Keratinocyte (primary cell): ENCODE results near the gene GJA9. TPM values are rescaled to one million over a fixed set of nuclear protein-coding genes. Genes with fewer than 3 reads are reported as not detected.

Source experiments
- DNase-seq: peaks from one replicate; pipeline ENCODE4 v3.0.0-alpha.2; 2011; ENCODE audit warnings: low read depth, missing footprints, low spot score
- FAIRE-seq: peaks from 2 replicates; lab custom pipeline; 2011; peaks lifted over from hg19 to GRCh38; lab: Jason Lieb, UNC
- H2AFZ ChIP-seq: 2 replicates; pipeline ENCODE4 v1.6.0; 2012; ENCODE audit warnings: low read length, control low read depth, inconsistent platforms; ENCODE audit not compliant: control insufficient read depth
- H3K27ac ChIP-seq: 2 replicates; pipeline ENCODE4 v1.5.1; 2011; ENCODE audit warnings: low read length; ENCODE audit not compliant: control insufficient read depth, insufficient read depth
- H3K27me3 ChIP-seq: 3 replicates; pipeline ENCODE4 v1.6.0; 2011; ENCODE audit warnings: low read length; ENCODE audit not compliant: control insufficient read depth, insufficient read depth; ENCODE audit errors: extremely low read depth
- H3K36me3 ChIP-seq, 2 experiments: 2 replicates in 1 of 2; 3 replicates in 1 of 2; pipeline ENCODE4 v1.5.1; 2011; ENCODE audit warnings: low read length in 2 of 2, mild to moderate bottlenecking in 1 of 2; ENCODE audit not compliant: control insufficient read depth in 2 of 2, insufficient read depth in 2 of 2; ENCODE audit errors: extremely low read depth in 1 of 2
- H3K4me1 ChIP-seq: 3 replicates; pipeline ENCODE4 v1.5.1; 2011; ENCODE audit warnings: low read length; ENCODE audit not compliant: control insufficient read depth, insufficient read depth; ENCODE audit errors: extremely low read depth
- H3K4me2 ChIP-seq: 3 replicates; pipeline ENCODE4 v1.6.0; 2011; ENCODE audit warnings: low read depth, low read length; ENCODE audit not compliant: control insufficient read depth, insufficient read depth; ENCODE audit errors: extremely low read depth
- H3K4me3 ChIP-seq, 3 experiments: fragments of 200-600 bp in 1 of 3; sonication (generic) in 1 of 3; 2 replicates in 2 of 3; 3 replicates in 1 of 3; pipeline ENCODE4 v1.5.1; 2011 to 2016; ENCODE audit warnings: low read length in 3 of 3, mild to moderate bottlenecking in 3 of 3, control low read depth in 2 of 3, inconsistent platforms in 1 of 3, low read depth in 1 of 3, mixed read lengths in 1 of 3, mixed run types in 1 of 3, moderate library complexity in 1 of 3; ENCODE audit not compliant: control insufficient read depth in 2 of 3, insufficient read depth in 2 of 3; ENCODE audit errors: extremely low read depth in 1 of 3
- H3K79me2 ChIP-seq: 2 replicates; pipeline ENCODE4 v1.6.0; 2012; ENCODE audit warnings: low read length; ENCODE audit not compliant: control insufficient read depth, insufficient read depth
- H3K9ac ChIP-seq: 3 replicates; pipeline ENCODE4 v1.6.0; 2011; ENCODE audit warnings: low read length; ENCODE audit not compliant: control insufficient read depth, insufficient read depth; ENCODE audit errors: extremely low read depth
- H3K9me1 ChIP-seq: 3 replicates; pipeline ENCODE4 v1.6.0; 2011; ENCODE audit warnings: low read length; ENCODE audit not compliant: control insufficient read depth, insufficient read depth; ENCODE audit errors: extremely low read depth
- H3K9me3 ChIP-seq: 2 replicates; pipeline ENCODE4 v1.5.1; 2012; ENCODE audit warnings: low read depth, low read length; ENCODE audit not compliant: control insufficient read depth
- H4K20me1 ChIP-seq: 3 replicates; pipeline ENCODE4 v1.6.0; 2011; ENCODE audit warnings: low read length; ENCODE audit not compliant: control insufficient read depth, insufficient read depth; ENCODE audit errors: extremely low read depth
- EZH2 ChIP-seq: IDR thresholded peaks from one replicate; pipeline ENCODE4 v1.6.1; 2012; ENCODE audit warnings: inconsistent platforms, mild to moderate bottlenecking, low read length, moderate library complexity
- dilution Hi-C: fragments of 300-500 bp; cut with MboI; formaldehyde crosslinking; loops from one replicate; pipeline ENCODE4 v1.7.0; 2020; ENCODE audit warnings: low sequenced_read_pairs; ENCODE audit not compliant: extremely low pct_ligation_motif_present
- polyA plus RNA-seq, 5 experiments: library from polyadenylated mRNA; depleted of rRNA in 3 of 5; stranded (reverse) in 3 of 5; stranded (forward) in 1 of 5; unstranded in 1 of 5; fragments of >200 nt; gene quantifications; 1 replicate in 1 of 5; 2 replicates in 3 of 5; 3 replicates in 1 of 5; pipeline versions ENCODE4 v1.2.1 to v1.2.3, GENCODE V29; 2011 to 2012; ENCODE audit warnings: missing spikeins in 2 of 5, low read depth in 1 of 5, low replicate concordance in 1 of 5
- TF ChIP-seq, protein P1 (sequence below), 3 experiments: IDR thresholded peaks in 1 of 3; conservative IDR thresholded peaks in 1 of 3; optimal IDR thresholded peaks in 1 of 3; 2 replicates in 2 of 3; 3 replicates in 1 of 3; pipeline versions ENCODE3 to v1.5.1; 2011; ENCODE audit warnings: low read length in 3 of 3, mild to moderate bottlenecking in 3 of 3, moderate library complexity in 2 of 3, control low read depth in 1 of 3, inconsistent platforms in 1 of 3; ENCODE audit not compliant: insufficient read depth in 2 of 3; ENCODE audit errors: extremely low read depth in 1 of 3

Gene GJA9
- polyA plus RNA-seq, 1 donor (not counting 4 experiments of a cell fraction or from before 2014, with no cell fraction given), result 0.38 TPM

DNA sequence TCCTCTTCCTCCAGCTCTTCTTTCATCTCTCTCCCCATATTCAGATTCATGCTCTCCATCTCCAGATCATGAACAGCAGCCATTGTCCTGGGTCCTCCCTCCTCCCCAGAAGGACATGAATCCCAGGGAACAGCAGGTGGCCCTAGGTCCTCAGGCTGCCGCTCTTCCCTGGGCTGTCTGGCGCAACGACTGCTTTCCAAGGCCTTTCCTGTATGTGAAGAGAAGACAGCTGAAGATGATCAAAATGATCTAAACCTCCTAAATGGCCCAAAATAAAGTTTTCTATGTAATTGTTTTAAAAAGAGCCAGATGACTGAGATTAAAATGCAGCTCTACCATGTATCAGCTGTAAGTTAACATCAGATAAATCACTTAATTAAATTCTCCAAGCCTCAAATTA lies 37.7 kb upstream of the GJA9 start:
- no peak for FAIRE-seq
- Histone ChIP-seq H3K27me3 (no peaks in the 10 kb centered on the region), H3K9me1 (no peaks in the 10 kb centered on the region), H3K4me3 (no peak overlapping the region), H3K4me1 (no peaks in the 10 kb centered on the region), H3K9ac (no peak overlapping the region), H3K9me3 (no peaks in the 10 kb centered on the region), H3K36me3 (peaks cover 0 to 3% of the 10 kb centered on the region in 2 experiments), H4K20me1 (no peaks in the 10 kb centered on the region), H2AFZ (no peak overlapping the region), H3K27ac (no peak overlapping the region), H3K4me2 (no peak overlapping the region), H3K79me2 (no peaks in the 10 kb centered on the region)
- dilution Hi-C loops, result no loop called here
- no peak for DNase-seq
- no peak for TF ChIP-seq EZH2
- TF ChIP-seq, protein P1, sequence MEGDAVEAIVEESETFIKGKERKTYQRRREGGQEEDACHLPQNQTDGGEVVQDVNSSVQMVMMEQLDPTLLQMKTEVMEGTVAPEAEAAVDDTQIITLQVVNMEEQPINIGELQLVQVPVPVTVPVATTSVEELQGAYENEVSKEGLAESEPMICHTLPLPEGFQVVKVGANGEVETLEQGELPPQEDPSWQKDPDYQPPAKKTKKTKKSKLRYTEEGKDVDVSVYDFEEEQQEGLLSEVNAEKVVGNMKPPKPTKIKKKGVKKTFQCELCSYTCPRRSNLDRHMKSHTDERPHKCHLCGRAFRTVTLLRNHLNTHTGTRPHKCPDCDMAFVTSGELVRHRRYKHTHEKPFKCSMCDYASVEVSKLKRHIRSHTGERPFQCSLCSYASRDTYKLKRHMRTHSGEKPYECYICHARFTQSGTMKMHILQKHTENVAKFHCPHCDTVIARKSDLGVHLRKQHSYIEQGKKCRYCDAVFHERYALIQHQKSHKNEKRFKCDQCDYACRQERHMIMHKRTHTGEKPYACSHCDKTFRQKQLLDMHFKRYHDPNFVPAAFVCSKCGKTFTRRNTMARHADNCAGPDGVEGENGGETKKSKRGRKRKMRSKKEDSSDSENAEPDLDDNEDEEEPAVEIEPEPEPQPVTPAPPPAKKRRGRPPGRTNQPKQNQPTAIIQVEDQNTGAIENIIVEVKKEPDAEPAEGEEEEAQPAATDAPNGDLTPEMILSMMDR (optimal IDR thresholded peaks at IDR 0.05 in 1 of 3, IDR thresholded peaks at IDR 0.05 in 1 of 3, conservative IDR thresholded peaks at IDR 0.05 in 1 of 3; ENCODE audit: extremely low read depth in 1 of 3, insufficient read depth in 2 of 3, low read length in 3 of 3), result peak in 1 of 3 experiments; percentile 14

DNA sequence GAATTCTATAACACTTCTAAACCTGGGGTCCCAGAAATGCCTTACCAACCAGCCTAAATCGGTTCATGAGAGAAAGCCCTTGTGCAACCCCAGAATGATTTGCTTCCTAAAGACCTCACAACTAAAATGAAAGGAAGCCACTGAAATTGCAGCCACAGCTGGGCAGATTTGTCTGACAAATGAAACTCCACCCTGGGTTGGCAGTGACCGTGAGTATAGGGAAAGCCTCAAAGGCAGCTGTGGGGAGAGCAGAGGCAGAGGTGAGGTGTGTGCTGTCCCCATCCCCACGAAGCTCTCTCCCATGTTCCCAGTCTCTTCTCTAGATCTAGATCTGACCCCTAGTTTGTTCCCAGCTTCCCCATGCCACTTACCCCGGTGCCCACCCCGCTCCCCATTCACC lies 37.2 kb upstream of the GJA9 start:
- dilution Hi-C loops, result no loop called here

More for the DNA sequence above, 37.2 kb upstream of the GJA9 start:
- H4K20me1 ChIP-seq, result no peaks in the 10 kb centered on the region
- no peaks in the 10 kb centered on the region for H3K4me1 ChIP-seq
- FAIRE-seq (no peak), DNase-seq (no peak)
- no peak overlapping the region for H3K9ac ChIP-seq
- H3K27me3 ChIP-seq, result no peaks in the 10 kb centered on the region
- H3K9me3 ChIP-seq, result no peaks in the 10 kb centered on the region
- H3K27ac ChIP-seq, result no peak overlapping the region
- H3K4me3 ChIP-seq, result no peak overlapping the region
- H3K9me1 ChIP-seq, result no peaks in the 10 kb centered on the region
- no peak overlapping the region for H2AFZ ChIP-seq
- no peaks in the 10 kb centered on the region for H3K79me2 ChIP-seq
- H3K36me3 ChIP-seq, result peaks cover 0 to 4% of the 10 kb centered on the region in 2 experiments
- H3K4me2 ChIP-seq, result no peak overlapping the region
- TF ChIP-seq, protein P1 (optimal IDR thresholded peaks at IDR 0.05 in 1 of 3, IDR thresholded peaks at IDR 0.05 in 1 of 3, conservative IDR thresholded peaks at IDR 0.05 in 1 of 3; ENCODE audit: extremely low read depth in 1 of 3, insufficient read depth in 2 of 3, low read length in 3 of 3), result no peak
- no peak for TF ChIP-seq EZH2
